ENCODE data around the gene KCNMA1. TPM values are rescaled to one million over a fixed set of nuclear protein-coding genes. Genes with fewer than 3 reads are reported as not detected.
"Not testable (repeated sequence)": the region's sequence is repeated elsewhere in the genome, so short reads cannot be mapped to it uniquely, and the experiment has no call there.

Gene KCNMA1
- total RNA-seq, 2 donors from 2014 or later, result 49.9 to 76.2 TPM

GRCh38 chr10:77428691-77429395 is 208.8 kb downstream of the KCNMA1 start:
- peak; percentile 70 for ATAC-seq
- intact Hi-C loops (cut with DNase I, micrococcal nuclease), result no loop called here

DNA sequence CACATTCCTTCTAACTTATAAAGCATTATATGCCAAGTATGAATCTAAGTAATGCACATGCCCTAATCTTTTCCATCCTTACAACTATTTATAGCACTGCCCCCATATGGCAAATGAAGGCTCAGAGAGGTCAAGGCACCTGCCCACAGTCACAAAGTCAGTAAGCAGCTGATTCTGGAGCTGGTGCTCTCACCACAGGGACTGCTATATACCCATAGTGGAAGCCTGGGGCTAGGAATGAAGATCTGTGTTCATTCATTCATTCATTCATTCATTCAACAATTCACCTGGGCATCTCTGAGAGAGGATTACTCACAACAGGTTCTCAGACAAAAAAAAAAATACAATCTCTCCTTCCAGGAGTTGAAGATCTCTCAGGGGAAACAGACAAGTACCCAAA is 213.4 kb downstream of the KCNMA1 start:
- intact Hi-C loops (cut with DNase I, micrococcal nuclease), result no loop called here
- DNase-seq, result no peak
- ATAC-seq, result no peak

More at GRCh38 chr10:77428691-77429395, 208.8 kb downstream of the KCNMA1 start:
- DNase-seq, result peak; percentile 36 to 43

DNA sequence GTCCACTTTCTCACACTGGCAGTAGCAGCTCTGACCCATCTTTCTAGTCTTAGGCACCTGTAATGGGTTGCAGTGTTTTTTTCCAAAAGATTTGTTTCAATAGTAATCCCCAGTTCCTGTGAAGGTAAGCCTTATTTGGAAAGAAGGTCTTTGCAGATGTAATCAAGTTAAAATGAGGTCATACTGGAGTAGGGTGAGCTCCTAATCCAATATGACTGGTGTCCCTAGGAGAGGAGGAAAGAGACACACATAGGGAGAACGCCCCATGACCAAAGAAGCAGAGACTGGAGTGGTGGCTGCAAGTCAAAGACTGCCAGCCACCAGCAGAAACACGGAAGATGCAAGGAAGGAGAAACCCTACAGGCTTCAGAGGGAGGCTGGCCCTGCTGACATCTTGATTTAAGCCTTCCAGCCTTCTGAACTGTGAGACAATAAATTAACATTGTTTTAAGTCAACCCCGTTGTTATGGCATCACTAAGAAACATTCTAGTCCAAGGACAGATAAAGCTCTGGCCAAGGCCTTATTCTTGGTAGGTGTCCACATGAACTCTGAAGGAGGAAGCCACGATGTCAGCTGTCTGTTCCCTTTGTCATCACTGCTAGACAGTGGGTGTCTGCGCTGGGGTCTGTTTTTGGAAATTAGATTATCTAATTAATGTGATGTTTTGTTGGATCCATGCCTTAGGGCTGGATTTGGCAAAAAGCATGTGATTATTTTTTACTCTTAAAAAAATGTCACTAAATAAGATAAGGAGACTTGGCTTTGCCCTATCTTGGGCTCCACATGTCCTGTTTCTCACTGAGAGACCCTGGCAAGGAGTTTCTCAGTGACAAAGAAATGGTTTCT is 214.9 kb downstream of the KCNMA1 start:
- intact Hi-C loops (cut with DNase I, micrococcal nuclease), result no loop called here
- ATAC-seq (no peak), DNase-seq (no peak)

DNA sequence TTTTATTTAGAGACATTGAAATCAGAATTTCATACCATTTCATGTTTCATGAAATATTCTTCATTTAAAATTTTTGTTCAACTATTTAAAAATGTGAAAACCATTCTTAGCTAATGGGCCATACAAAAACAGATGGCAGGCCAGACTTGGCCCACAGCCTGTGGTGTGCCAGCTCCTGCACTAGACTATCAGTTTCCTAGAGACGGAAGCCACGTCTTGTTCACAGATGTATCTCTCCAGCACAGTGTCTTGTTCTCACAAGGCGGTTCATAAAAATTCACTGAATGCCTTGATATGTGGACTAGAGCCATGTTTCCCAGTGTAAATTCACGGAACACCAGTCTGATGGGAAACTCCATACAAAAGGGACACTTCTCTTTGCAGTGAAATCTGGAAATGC is 216.0 kb downstream of the KCNMA1 start:
- no peak for DNase-seq
- intact Hi-C loops (cut with DNase I, micrococcal nuclease), result no loop called here
- no peak for ATAC-seq

DNA sequence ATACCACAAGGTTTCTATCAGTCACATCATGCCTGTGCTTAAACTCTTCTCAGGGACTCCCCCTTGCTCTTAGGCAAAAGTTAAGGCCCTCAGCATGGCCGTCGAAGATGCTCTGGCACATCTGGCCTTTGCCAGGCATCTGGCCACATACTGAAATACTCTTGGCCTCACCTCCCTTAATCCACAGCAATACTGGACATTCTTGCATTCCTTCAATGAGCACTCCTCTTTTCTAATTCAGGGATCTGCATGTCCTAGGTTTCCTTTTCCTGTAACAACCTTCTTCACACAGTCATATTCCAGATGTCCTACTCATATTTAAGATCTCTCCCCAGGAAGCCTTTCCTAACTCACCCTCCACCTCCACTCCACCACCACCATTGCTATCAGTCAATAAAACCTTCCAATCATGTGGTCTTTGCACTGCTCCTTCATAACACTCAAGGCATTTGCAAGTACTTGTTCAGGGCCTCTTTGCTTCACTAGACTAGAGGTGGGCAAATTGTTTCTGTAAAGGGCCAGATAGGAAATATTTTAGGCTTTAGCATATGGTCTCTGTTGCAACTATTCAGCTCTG is 216.6 kb downstream of the KCNMA1 start:
- DNase-seq, result no peak
- intact Hi-C loops (cut with DNase I, micrococcal nuclease), result no loop called here
- no peak for ATAC-seq

- DNase-seq (no peak), ATAC-seq (no peak)
- intact Hi-C loops (cut with DNase I, micrococcal nuclease), result no loop called here
These were observed 217.6 kb downstream of the KCNMA1 start for GRCh38 chr10:77419979-77420378.

GRCh38 chr10:77419056-77419455 is 218.6 kb downstream of the KCNMA1 start:
- ATAC-seq (no peak), DNase-seq (no peak)
- intact Hi-C loops (cut with DNase I, micrococcal nuclease), result no loop called here

DNA sequence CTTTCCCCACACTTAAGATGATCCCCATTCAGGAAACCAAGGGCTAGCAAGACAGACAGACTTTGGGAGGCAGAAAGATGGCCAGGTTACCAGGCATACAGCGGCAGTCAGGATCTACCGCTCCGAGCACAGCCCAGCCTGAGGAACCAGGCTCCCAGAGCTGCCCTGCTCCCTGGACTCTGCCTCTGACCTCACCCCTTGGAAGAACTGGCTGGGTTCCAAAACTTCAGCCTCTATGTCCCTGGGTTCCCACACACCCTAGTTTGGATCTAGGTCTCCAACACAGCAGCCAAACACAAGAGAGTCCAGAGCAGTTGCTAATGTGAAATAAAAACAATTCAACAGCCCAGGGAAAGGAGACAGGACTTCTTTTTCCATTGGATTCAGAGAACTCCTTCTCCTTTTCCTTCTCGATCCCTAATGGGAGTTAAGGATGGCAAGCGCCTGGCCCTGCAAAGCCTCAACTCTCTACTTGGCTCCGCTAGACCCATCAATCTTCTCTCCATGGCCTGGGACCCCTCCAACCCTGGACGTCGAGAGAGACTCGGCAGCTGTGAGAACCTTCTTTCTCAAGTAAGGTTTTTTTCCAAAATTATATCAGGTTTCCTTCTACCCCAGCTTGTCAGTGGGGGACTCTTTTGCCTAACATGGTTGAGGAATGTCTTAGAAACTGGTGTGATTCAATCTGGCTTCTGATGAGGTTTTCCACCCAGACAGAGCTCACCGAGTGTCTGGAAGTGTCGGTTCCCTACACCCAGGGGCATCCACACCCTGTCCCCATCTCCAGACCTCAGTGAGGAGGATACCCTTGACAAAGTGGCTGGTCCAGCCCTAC is 219.6 kb downstream of the KCNMA1 start:
- ATAC-seq, result peak; percentile 62
- intact Hi-C loops (cut with DNase I, micrococcal nuclease), result no loop called here
- DNase-seq, result no peak

DNA sequence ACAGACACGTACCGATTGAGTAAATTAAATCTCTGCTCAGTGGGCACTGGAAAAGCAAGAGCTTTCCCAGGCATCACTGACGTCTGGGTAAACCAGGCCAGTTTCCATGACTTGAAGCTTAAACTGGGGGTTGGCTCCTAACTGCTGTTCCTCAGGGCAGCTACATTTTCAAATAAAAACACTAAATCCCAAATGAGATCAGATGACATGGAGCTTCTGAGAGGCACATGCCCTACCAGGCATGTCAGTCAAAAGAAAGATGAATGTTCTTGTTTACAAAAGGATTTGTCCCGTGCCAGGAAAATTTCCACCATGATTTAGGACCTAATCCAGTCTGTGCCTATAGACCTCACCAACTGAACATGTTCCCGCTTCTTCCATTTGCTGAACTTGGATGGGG is 220.2 kb downstream of the KCNMA1 start:
- no peak for DNase-seq
- no peak for ATAC-seq
- intact Hi-C loops (cut with DNase I, micrococcal nuclease), result no loop called here

- no peak for DNase-seq
- intact Hi-C loops (cut with DNase I, micrococcal nuclease), result no loop called here
- no peak for ATAC-seq
These were observed 221.1 kb downstream of the KCNMA1 start for GRCh38 chr10:77416311-77417135.

DNA sequence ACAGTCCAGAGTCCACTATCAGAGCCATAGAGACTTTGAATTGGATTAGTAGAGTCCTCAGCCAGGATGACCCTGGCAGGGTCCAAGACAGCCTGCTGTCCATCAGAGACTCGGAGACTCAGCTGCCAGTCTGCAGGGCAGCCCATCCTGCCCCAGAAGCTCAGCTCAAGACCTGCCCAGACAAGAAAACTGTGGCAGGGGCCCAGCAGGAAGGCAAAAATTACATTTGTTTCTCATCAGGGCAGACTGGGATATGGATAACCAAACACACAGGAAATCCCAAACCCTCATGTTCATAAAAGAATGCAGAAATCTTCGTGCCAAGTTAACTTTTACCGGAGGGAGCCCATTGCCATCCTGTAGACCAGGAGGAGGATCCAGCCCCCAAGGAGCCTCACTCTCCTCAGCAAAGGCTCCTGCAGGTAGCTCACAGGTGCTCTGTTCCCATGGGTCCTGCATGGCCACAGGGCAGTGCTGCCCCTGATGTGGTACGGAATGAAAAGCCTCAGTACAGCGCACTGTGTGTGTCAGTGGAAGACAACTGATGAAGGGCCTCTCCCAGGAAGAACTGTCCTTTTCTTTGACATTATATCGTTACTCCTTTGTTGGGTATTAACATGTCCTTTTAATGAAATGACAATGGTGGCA is 222.2 kb downstream of the KCNMA1 start:
- intact Hi-C loops (cut with DNase I, micrococcal nuclease), result no loop called here
- DNase-seq, result no peak
- no peak for ATAC-seq

GRCh38 chr10:77413231-77413630 is 224.4 kb downstream of the KCNMA1 start:
- intact Hi-C loops (cut with DNase I, micrococcal nuclease), result no loop called here
- no peak for ATAC-seq
- DNase-seq, result no peak

DNA sequence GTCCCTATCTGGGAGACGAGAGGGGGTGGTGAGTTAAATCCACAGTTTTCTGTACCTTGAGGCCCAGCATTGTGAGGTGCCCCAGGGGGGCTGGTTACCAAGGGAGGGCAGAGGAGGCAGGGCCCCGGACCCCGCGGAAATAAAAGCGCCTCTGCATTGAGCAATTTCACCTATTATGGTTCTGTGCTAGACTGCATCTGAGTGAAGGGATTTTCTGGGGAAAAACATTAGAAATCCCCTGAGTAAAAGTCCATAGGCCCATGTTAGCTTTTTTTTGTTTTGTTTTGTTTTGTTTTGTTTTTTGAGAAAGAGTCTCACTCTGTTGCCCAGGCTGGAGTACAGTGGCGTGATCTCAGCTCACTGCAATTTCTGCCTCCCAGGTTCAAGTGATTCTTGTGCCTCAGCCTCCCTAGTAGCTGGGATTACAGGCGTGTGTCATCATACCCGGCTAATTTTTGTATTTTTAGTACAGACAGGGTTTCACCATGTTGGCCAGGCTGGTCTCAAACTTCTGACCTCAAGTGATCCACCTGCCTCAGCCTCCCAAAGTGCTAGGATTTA is 225.0 kb downstream of the KCNMA1 start:
- DNase-seq; ATAC-seq; intact Hi-C loops (cut with DNase I, micrococcal nuclease): not testable (repeated sequence)

DNA sequence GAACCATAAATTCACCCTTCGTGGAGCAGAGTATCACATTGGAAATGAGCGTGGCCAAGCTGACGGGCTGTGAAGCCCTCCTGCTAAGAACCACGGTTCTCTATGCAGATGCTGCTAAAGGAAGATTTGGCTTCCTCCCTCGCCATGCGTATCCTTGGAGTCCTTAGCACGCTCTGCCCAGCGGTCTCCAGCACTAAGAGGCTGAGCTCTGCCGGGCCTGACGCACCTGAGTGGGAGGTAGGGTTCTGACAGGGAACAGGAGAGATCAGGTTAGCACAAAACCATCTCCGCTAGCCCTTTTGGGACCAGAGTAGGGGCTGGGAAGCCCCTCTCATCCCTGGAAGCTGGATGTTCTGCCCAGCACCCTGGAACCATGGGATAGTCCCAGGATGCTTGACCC is 225.8 kb downstream of the KCNMA1 start:
- no peak for ATAC-seq
- DNase-seq, result no peak
- intact Hi-C loops (cut with DNase I, micrococcal nuclease), result no loop called here

GRCh38 chr10:77410523-77410922 is 227.1 kb downstream of the KCNMA1 start:
- intact Hi-C loops (cut with DNase I, micrococcal nuclease), result no loop called here
- DNase-seq (no peak), ATAC-seq (no peak)

GRCh38 chr10:77409697-77410471 is 227.7 kb downstream of the KCNMA1 start:
- DNase-seq (peak; percentile 75 to 89), ATAC-seq (peak; percentile 95)
- intact Hi-C loops (cut with DNase I, micrococcal nuclease), result no loop called here

DNA sequence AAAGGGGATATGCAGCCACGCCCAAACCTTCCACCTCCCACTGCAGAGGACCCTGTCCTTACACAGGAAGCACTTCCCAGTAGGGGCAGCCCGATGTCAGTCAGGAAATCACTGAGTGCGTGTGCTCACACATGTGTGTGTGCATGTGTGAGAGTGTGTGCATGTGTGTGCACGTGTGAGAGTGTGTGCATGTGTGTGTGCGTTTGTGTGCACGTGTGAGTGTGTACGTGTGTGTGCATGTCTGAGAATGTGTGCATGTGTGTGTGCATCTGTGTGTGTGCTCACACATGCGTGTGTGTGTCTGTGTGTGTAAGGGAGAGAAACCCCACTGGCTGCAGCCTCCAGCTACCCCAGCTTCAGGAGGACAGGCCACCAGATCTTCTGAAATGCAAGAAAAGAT is 229.3 kb downstream of the KCNMA1 start:
- intact Hi-C loops (cut with DNase I, micrococcal nuclease), result no loop called here
- ATAC-seq (no peak), DNase-seq (no peak)
